PC-3 (cell line): ENCODE results near the gene HUWE1.

Experiments
- CTCF ChIP-seq: fragments of 300-600 bp; sonication (generic); conservative IDR thresholded peaks from 2 replicates; pipeline ENCODE4 v1.5.1; 2017; ENCODE audit warnings: antibody characterized with exemption, low read depth, mild to moderate bottlenecking, low read length
- EZH2phosphoT487 ChIP-seq: fragments of 300-600 bp; sonication (generic); IDR thresholded peaks from 2 replicates; pipeline ENCODE4 v1.6.1; 2018; ENCODE audit warnings: mild to moderate bottlenecking, antibody characterized with exemption, low read length, borderline replicate concordance

- no peak for TF ChIP-seq CTCF
- TF ChIP-seq EZH2phosphoT487, result no peak
These were observed 20.3 kb downstream of the HUWE1 start for GRCh38 chrX:53666171-53666570.
